HepG2 (cell line): ENCODE measurements around the gene ST6GALNAC3. TPM values are rescaled to one million over a fixed set of nuclear protein-coding genes. Genes with fewer than 3 reads are reported as not detected.

ENCODE experiments used
- ATAC-seq: fragments of 200-7000 bp; cut with Tn5 transposase; 3 replicates; pipeline ENCODE4 v1.9.1; 2020; ENCODE audit warnings: mild to moderate bottlenecking, moderate library complexity
- BruUV-seq: library from RNA; stranded (reverse); fragments of 400-500 nt; replicated peaks from 2 replicates; lab custom pipeline; 2021; lab: Mats Ljungman, UMichigan
- CTCF ChIA-PET: fragments of 300-600 bp; formaldehyde crosslinking; extraction: SDS; loops from one replicate; lab custom pipeline; 2021; ENCODE audit warnings: low total read pairs, inconsistent platforms, low intra/inter-chr PET ratio; lab: Yijun Ruan, JAX
- POLR2A ChIA-PET: fragments of 350-600 bp; sonication (Branson Sonifier 250); formaldehyde crosslinking; loops from one replicate; lab custom pipeline; 2020; ENCODE audit warnings: antibody characterized with exemption, inconsistent platforms; lab: Yijun Ruan, JAX
- DNase-seq: peaks from one replicate; pipeline ENCODE4 v3.0.0-alpha.2; 2015; ENCODE audit warnings: low spot score
- FAIRE-seq: peaks from 3 replicates; lab custom pipeline; 2011; peaks lifted over from hg19 to GRCh38; lab: Jason Lieb, UNC
- H2AFZ ChIP-seq: one replicate; pipeline ENCODE4 v1.6.1; 2011; ENCODE audit warnings: low read length, inconsistent platforms
- H3K27ac ChIP-seq: fragments of 300-600 bp; 3 replicates; pipeline ENCODE4 v1.8.0; 2011; ENCODE audit warnings: mixed run types, mild to moderate bottlenecking, mixed read lengths, low read length, inconsistent platforms; ENCODE audit not compliant: insufficient read depth; ENCODE audit errors: extremely low read length
- H3K27me3 ChIP-seq, 2 experiments: fragments of 200-600 bp in 1 of 2; 2 replicates in 1 of 2; 3 replicates in 1 of 2; pipeline versions ENCODE4 v1.6.0 to v1.8.0; 2011; ENCODE audit warnings: low read length in 2 of 2, mild to moderate bottlenecking in 2 of 2, moderate library complexity in 2 of 2, inconsistent platforms in 1 of 2; ENCODE audit not compliant: insufficient read depth in 2 of 2, control insufficient read depth in 1 of 2
- H3K36me3 ChIP-seq, 2 experiments: fragments of 200-600 bp in 1 of 2; replicated peaks in 1 of 2; 2 replicates in 1 of 2; 3 replicates in 1 of 2; pipeline versions ENCODE4 v1.5.1 to v1.8.0; 2011; ENCODE audit warnings: low read length in 2 of 2, inconsistent platforms in 1 of 2; ENCODE audit not compliant: insufficient read depth in 2 of 2, control insufficient read depth in 1 of 2
- H3K4me1 ChIP-seq: 2 replicates; pipeline ENCODE4 v1.5.1; 2012; ENCODE audit warnings: low read length, inconsistent platforms; ENCODE audit not compliant: insufficient read depth
- H3K4me2 ChIP-seq: 2 replicates; pipeline ENCODE4 v1.6.0; 2011; ENCODE audit warnings: low read depth, low read length, inconsistent platforms
- H3K4me3 ChIP-seq, 3 experiments: fragments of 200-600 bp in 1 of 3; sonication (generic), shearing (Covaris generic) in 1 of 3; replicated peaks in 1 of 3; 2 replicates each; pipeline ENCODE4 v1.5.1; 2011 to 2016; ENCODE audit warnings: low read length in 3 of 3, inconsistent platforms in 2 of 3, low read depth in 2 of 3, mild to moderate bottlenecking in 2 of 3, control low read depth in 1 of 3, mixed read lengths in 1 of 3; ENCODE audit not compliant: insufficient read depth in 1 of 3
- H3K79me2 ChIP-seq: one replicate; pipeline ENCODE4 v1.6.1; 2011; ENCODE audit warnings: low read length, inconsistent platforms; ENCODE audit not compliant: insufficient read depth
- H3K9ac ChIP-seq: 2 replicates; pipeline ENCODE4 v1.6.0; 2011; ENCODE audit warnings: mild to moderate bottlenecking, low read depth, low read length, inconsistent platforms; ENCODE audit not compliant: insufficient read depth
- H3K9me3 ChIP-seq: 2 replicates; pipeline ENCODE4 v1.5.1; 2012; ENCODE audit warnings: mild to moderate bottlenecking, low read length
- H4K20me1 ChIP-seq: 2 replicates; pipeline ENCODE4 v1.6.0; 2011; ENCODE audit warnings: inconsistent platforms, mild to moderate bottlenecking, low read length, moderate library complexity; ENCODE audit not compliant: insufficient read depth
- CCAR2 ChIP-seq: fragments of 200-400 bp; formaldehyde crosslinking; optimal IDR thresholded peaks from 2 replicates; pipeline ENCODE3; 2018; ENCODE audit warnings: low read depth, mild to moderate bottlenecking, low read length, moderate library complexity
- EHMT2 ChIP-seq: fragments of 200-600 bp; sonication (generic); IDR thresholded peaks from 2 replicates; pipeline ENCODE4 v1.7.0; 2017; ENCODE audit warnings: antibody characterized with exemption, low read depth, low read length, borderline replicate concordance
- ELF3 ChIP-seq: IDR thresholded peaks from 2 replicates; pipeline ENCODE4 v1.6.1; 2016; ENCODE audit warnings: missing genetic modification reagents, missing compliant biosample characterization
- PAF1 ChIP-seq: IDR thresholded peaks from 2 replicates; pipeline ENCODE4 v1.6.1; 2016; ENCODE audit warnings: missing genetic modification reagents, missing compliant biosample characterization
- PCBP2 ChIP-seq: fragments of 200-400 bp; formaldehyde crosslinking; optimal IDR thresholded peaks from 2 replicates; pipeline ENCODE3; 2018; ENCODE audit warnings: low read length, low read depth; ENCODE audit not compliant: poor library complexity, severe bottlenecking
- REL ChIP-seq: sonication (generic); formaldehyde crosslinking; conservative IDR thresholded peaks from 2 replicates; pipeline ENCODE4 v1.8.0; 2022; ENCODE audit warnings: mild to moderate bottlenecking, missing genetic modification reagents, moderate library complexity
- RFXANK ChIP-seq: IDR thresholded peaks from 2 replicates; pipeline ENCODE4 v1.6.1; 2016
- SCMH1 ChIP-seq: sonication (generic); formaldehyde crosslinking; IDR thresholded peaks from 2 replicates; pipeline ENCODE4 v1.9.0; 2021; ENCODE audit warnings: missing genetic modification reagents, mild to moderate bottlenecking, borderline replicate concordance
- SMAD3 ChIP-seq: sonication (generic); formaldehyde crosslinking; IDR thresholded peaks from 2 replicates; pipeline ENCODE4 v1.4.0; 2020; ENCODE audit warnings: missing genetic modification reagents
- THYN1 ChIP-seq: sonication (generic); formaldehyde crosslinking; IDR thresholded peaks from 2 replicates; pipeline ENCODE4 v1.8.1; 2023; ENCODE audit warnings: low read depth, mild to moderate bottlenecking, moderate library complexity, missing genetic modification reagents, borderline replicate concordance
- ZBTB34 ChIP-seq: sonication (generic); formaldehyde crosslinking; IDR thresholded peaks from 2 replicates; pipeline ENCODE4 v1.8.0; 2022; ENCODE audit warnings: mild to moderate bottlenecking, missing genetic modification reagents
- ZFP90 ChIP-seq: sonication (generic); formaldehyde crosslinking; IDR thresholded peaks from 2 replicates; pipeline ENCODE4 v1.8.0; 2022; ENCODE audit warnings: missing genetic modification reagents, mild to moderate bottlenecking, inconsistent platforms, borderline replicate concordance
- ZNF280D ChIP-seq: sonication (generic); formaldehyde crosslinking; IDR thresholded peaks from 2 replicates; pipeline ENCODE4 v1.5.1; 2020; ENCODE audit warnings: mild to moderate bottlenecking, missing genetic modification reagents
- ZNF549 ChIP-seq: sonication (generic); formaldehyde crosslinking; IDR thresholded peaks from 2 replicates; pipeline ENCODE4 v1.5.0; 2020; ENCODE audit warnings: missing genetic modification reagents
- ZNF670 ChIP-seq: sonication (generic); formaldehyde crosslinking; IDR thresholded peaks from 2 replicates; pipeline ENCODE4 v1.8.0; 2022; ENCODE audit warnings: mild to moderate bottlenecking, missing genetic modification reagents, borderline replicate concordance
- ZNF691 ChIP-seq: sonication (generic); formaldehyde crosslinking; IDR thresholded peaks from 2 replicates; pipeline ENCODE4 v1.4.0; 2020; ENCODE audit warnings: missing genetic modification reagents, low read depth, mild to moderate bottlenecking, borderline replicate concordance
- ZNF746 ChIP-seq: sonication (generic); formaldehyde crosslinking; IDR thresholded peaks from 2 replicates; pipeline ENCODE4 v1.8.0; 2022; ENCODE audit warnings: mild to moderate bottlenecking, missing genetic modification reagents
- WGBS: methylation state at CpG from one replicate; pipeline ENCODE4 v1.1.6; 2017; ENCODE audit warnings: low lambda C conversion rate; 5-methylcytosine and 5-hydroxymethylcytosine counted together
- in situ Hi-C: cut with HindIII; loops from 2 replicates; pipeline ENCODE4 v1.10.0; 2017; ENCODE audit warnings: low pct_unique_long_range_greater_than_20kb; ENCODE audit not compliant: extremely low pct_ligation_motif_present
- intact Hi-C: fragments of 100-400 bp; cut with micrococcal nuclease; formaldehyde crosslinking; loops from one replicate; pipeline ENCODE4 v1.10.0; 2022; ENCODE audit not compliant: unreplicated experiment
- polyA plus RNA-seq, 8 experiments: library from polyadenylated mRNA; depleted of rRNA in 3 of 8; stranded (reverse) in 7 of 8; unstranded in 1 of 8; fragments of >200 nt; fragmentation: Illumina TruSeq in 4 of 8; extraction: Trizol in 4 of 8; gene quantifications; 2 replicates each; pipeline versions ENCODE4 v1.2.1 to v1.2.3, GENCODE V29; 2011 to 2016; ENCODE audit warnings: low read depth in 4 of 8, missing spikeins in 1 of 8, mixed read lengths in 1 of 8; ENCODE audit not compliant: insufficient read depth in 1 of 8
- total RNA-seq, 5 experiments: library from RNA; depleted of rRNA; stranded (reverse); fragments of >200 nt; fragmentation: Illumina TruSeq; extraction: Trizol; gene quantifications; 2 replicates each; pipeline ENCODE4 v1.2.3, GENCODE V29; 2016; ENCODE audit warnings: low read depth in 1 of 5

Gene ST6GALNAC3
- total and polyA plus RNA-seq, 2 of the 13 experiments (the other 11 are each of a cell fraction or from before 2014, with no cell fraction given), result not detected

- TF ChIP-seq ZBTB34 (no peak), ELF3 (CRISPR knock-in tag) (no peak), EHMT2 (no peak), ZFP90 (no peak), REL (CRISPR knock-in tag) (no peak), PCBP2 (no peak)
These were observed 533.2 kb downstream of the ST6GALNAC3 start (continued) for GRCh38 chr1:76607717-76608116.

GRCh38 chr1:76611770-76612445 is 537.4 kb downstream of the ST6GALNAC3 start:
- CTCF ChIA-PET, result no interaction called here
- intact Hi-C loops (no loop called here), in situ Hi-C loops (no loop called here)
- Histone ChIP-seq H3K36me3 (no peaks in the 10 kb centered on the region), H3K4me2 (no peak overlapping the region), H3K79me2 (no peaks in the 10 kb centered on the region), H3K4me1 (no peaks in the 10 kb centered on the region), H2AFZ (no peak overlapping the region), H4K20me1 (no peaks in the 10 kb centered on the region), H3K27me3 (no peaks in the 10 kb centered on the region), H3K4me3 (no peak overlapping the region), H3K9ac (no peak overlapping the region), H3K27ac (no peak overlapping the region)
- ATAC-seq, result no peak
- FAIRE-seq, result no peak
- no peak for DNase-seq
- no TSS peak for BruUV-seq
- WGBS, result 18% methylated on average over 5 of the region's 5 CpGs
- TF ChIP-seq ZNF691 (CRISPR knock-in tag), result no peak
- TF ChIP-seq ZNF280D, result no peak
- no peak for TF ChIP-seq ZNF549 (CRISPR knock-in tag)
- no peak for TF ChIP-seq ZNF670 (CRISPR knock-in tag)
- TF ChIP-seq PAF1, result no peak
- TF ChIP-seq RFXANK (CRISPR knock-in tag), result no peak
- no peak for TF ChIP-seq SCMH1
- no peak for TF ChIP-seq ZNF746 (CRISPR knock-in tag)
- no peak for TF ChIP-seq SMAD3
- TF ChIP-seq CCAR2, result no peak
- TF ChIP-seq THYN1, result no peak
- TF ChIP-seq, all 625 proteins: peak for 0
- POLR2A ChIA-PET, result no interaction called here
- H3K9me3 ChIP-seq, result peaks cover 52% of the 10 kb centered on the region
